GM12892 (cell line): ENCODE data around the gene THBS3.
"Not testable (repeated sequence)": the region's sequence is repeated elsewhere in the genome, so short reads cannot be mapped to it uniquely, and the experiment has no call there.

Experiments
- POLR2A ChIP-seq: IDR thresholded peaks from 2 replicates; pipeline ENCODE4 v1.6.1; 2011; ENCODE audit warnings: low read depth, low read length, control low read depth
- POLR2AphosphoS5 ChIP-seq: IDR thresholded peaks from 2 replicates; pipeline ENCODE4 v1.6.1; 2011; ENCODE audit warnings: low read depth, low read length, control low read depth

- not testable (repeated sequence) for TF ChIP-seq POLR2AphosphoS5, POLR2A
Measured at GRCh38 chr1:155162631-155163030, 45.1 kb downstream of the THBS3 start.
